Measurements from ENCODE around the gene ARHGEF10L. TPM values are rescaled to one million over a fixed set of nuclear protein-coding genes. Genes with fewer than 3 reads are reported as not detected.

The ARHGEF10L gene
- total and polyA plus RNA-seq, 8 donors, result 36.2 to 104 (median 52.8) TPM

GRCh38 chr1:17597651-17598050 is 58.2 kb downstream of the ARHGEF10L start:
- no peak overlapping the region for H3K27ac ChIP-seq
- peaks cover 0 to 28% (median 16%) of the 10 kb centered on the region in 3 donors for H3K36me3 ChIP-seq
- DNase-seq, result no peak
- no peaks in the 10 kb centered on the region for H3K9me3 ChIP-seq
- FAIRE-seq, result no peak
- ATAC-seq, result no peak
- WGBS, 2 donors, result 88 to 90% methylated on average over 9 of the region's 9 CpGs
- peaks cover 0 to 3% (median 0%) of the 10 kb centered on the region in 3 donors for H3K4me1 ChIP-seq
- H3K4me3 ChIP-seq, result no peak overlapping the region
- H3K27me3 ChIP-seq, result no peaks in the 10 kb centered on the region
- no peak for TF ChIP-seq CTCF (IDR thresholded peaks at IDR 0.05)
- intact Hi-C loops (cut with DNase I), result no loop called here

GRCh38 chr1:17598251-17598650 is 58.8 kb downstream of the ARHGEF10L start:
- Histone ChIP-seq H3K4me3 (no peak overlapping the region), H3K4me1 (peaks cover 0 to 3% (median 0%) of the 10 kb centered on the region in 3 donors), H3K9me3 (no peaks in the 10 kb centered on the region), H3K27me3 (no peaks in the 10 kb centered on the region), H3K27ac (no peak overlapping the region), H3K36me3 (peaks cover 0 to 24% (median 16%) of the 10 kb centered on the region in 3 donors)
- FAIRE-seq, result no peak
- no peak for ATAC-seq
- intact Hi-C loops (cut with DNase I), result no loop called here
- TF ChIP-seq CTCF (IDR thresholded peaks at IDR 0.05), result no peak
- 91 to 93% methylated on average over 3 of the region's 3 CpGs for WGBS, 2 donors
- DNase-seq, result no peak

GRCh38 chr1:17599291-17599953 is 59.9 kb downstream of the ARHGEF10L start:
- Histone ChIP-seq H3K27ac (no peak overlapping the region), H3K4me1 (peaks cover 0 to 3% (median 0%) of the 10 kb centered on the region in 3 donors), H3K9me3 (no peaks in the 10 kb centered on the region), H3K27me3 (no peaks in the 10 kb centered on the region), H3K4me3 (no peak overlapping the region), H3K36me3 (peaks cover 0 to 24% (median 7%) of the 10 kb centered on the region in 3 donors)
- ATAC-seq (no peak), DNase-seq (no peak), FAIRE-seq (no peak)
- no peak for TF ChIP-seq CTCF (IDR thresholded peaks at IDR 0.05)
- WGBS, 2 donors, result 83 to 85% methylated on average over 12 of the region's 12 CpGs
- intact Hi-C loops (cut with DNase I), result no loop called here

GRCh38 chr1:17599954-17600300 is 60.4 kb downstream of the ARHGEF10L start:
- no peak for FAIRE-seq
- no peak for TF ChIP-seq CTCF (IDR thresholded peaks at IDR 0.05)
- H3K27ac ChIP-seq, result no peak overlapping the region

GRCh38 chr1:17600321-17600720 is 60.8 kb downstream of the ARHGEF10L start:
- Histone ChIP-seq H3K4me1 (peaks cover 0 to 3% (median 0%) of the 10 kb centered on the region in 3 donors), H3K36me3 (peaks cover 0 to 30% (median 8%) of the 10 kb centered on the region in 3 donors), H3K27ac (no peak overlapping the region), H3K4me3 (no peak overlapping the region), H3K27me3 (no peaks in the 10 kb centered on the region), H3K9me3 (no peaks in the 10 kb centered on the region)
- no peak for DNase-seq
- no peak for FAIRE-seq
- WGBS, 2 donors, result 75 to 76% methylated on average over 6 of the region's 6 CpGs
- no peak for TF ChIP-seq CTCF (IDR thresholded peaks at IDR 0.05)
- intact Hi-C loops (cut with DNase I), result loop anchor here in 2 of 3 donors (5.0 to 10.0 kb wide), 2 partner anchors 96 to 98 kb away; no protein-coding TSS in a partner anchor
- no peak for ATAC-seq

More at GRCh38 chr1:17599954-17600300, 60.4 kb downstream of the ARHGEF10L start:
- Histone ChIP-seq H3K9me3 (no peaks in the 10 kb centered on the region), H3K4me3 (no peak overlapping the region), H3K27me3 (no peaks in the 10 kb centered on the region), H3K4me1 (peaks cover 0 to 3% (median 0%) of the 10 kb centered on the region in 3 donors), H3K36me3 (peaks cover 0 to 27% (median 6%) of the 10 kb centered on the region in 3 donors)
- ATAC-seq (peak in 2 of 4 donors; percentile 2 to 7), DNase-seq (no peak)
- intact Hi-C loops (cut with DNase I), result loop anchor here in 2 of 3 donors (5.0 to 10.0 kb wide), 2 partner anchors 95 to 98 kb away; no protein-coding TSS in a partner anchor
- 65 to 67% methylated on average over 5 of the region's 5 CpGs for WGBS, 2 donors
